Thyroid gland (tissue), 4 donors: ENCODE data around the gene ABCG2.

Experiments
- CTCF ChIP-seq, 6 experiments: fragments of 200-600 bp in 3 of 6; fragments of 450-650 bp in 3 of 6; sonication (generic) in 3 of 6; IDR thresholded peaks; one replicate each; pipeline ENCODE4 v1.5.1; 2016 to 2019; ENCODE audit warnings: antibody characterized with exemption in 6 of 6, mild to moderate bottlenecking in 2 of 6, inconsistent platforms in 1 of 6, moderate library complexity in 1 of 6
- POLR2A ChIP-seq, 2 donors: fragments of 450-650 bp; IDR thresholded peaks; one replicate each; pipeline ENCODE4 v1.6.1; 2017; ENCODE audit warnings: antibody characterized with exemption in 2 of 2, mild to moderate bottlenecking in 2 of 2, moderate library complexity in 1 of 2

- TF ChIP-seq CTCF (IDR thresholded peaks at IDR 0.05) (no peak), POLR2A (IDR thresholded peaks at IDR 0.05) (no peak)
Observed at GRCh38 chr4:88091378-88091777, 67.1 kb downstream of the ABCG2 start.
